C1 segment of cervical spinal cord (tissue), 14 donors: Measurements from ENCODE around the gene PJA1.

Source experiments
- DNase-seq, 14 donors: peaks; one replicate each; lab custom pipeline; 2025; lab: John Stamatoyannopoulos, UW

The PJA1 gene

GRCh38 chrX:69116077-69116476 is 49.2 kb downstream of the PJA1 start:
- no peak for DNase-seq

GRCh38 chrX:69113723-69114122 is 51.5 kb downstream of the PJA1 start:
- DNase-seq, result no peak
